GM19238 (cell line): Measurements from ENCODE around the gene MON1A.
"Not testable (repeated sequence)": the region's sequence is repeated elsewhere in the genome, so short reads cannot be mapped to it uniquely, and the experiment has no call there.

Experiments
- DNase-seq: peaks from one replicate; pipeline ENCODE4 v3.0.0; 2011; ENCODE audit warnings: low spot score; ENCODE audit not compliant: insufficient read length

MON1A gene

DNA sequence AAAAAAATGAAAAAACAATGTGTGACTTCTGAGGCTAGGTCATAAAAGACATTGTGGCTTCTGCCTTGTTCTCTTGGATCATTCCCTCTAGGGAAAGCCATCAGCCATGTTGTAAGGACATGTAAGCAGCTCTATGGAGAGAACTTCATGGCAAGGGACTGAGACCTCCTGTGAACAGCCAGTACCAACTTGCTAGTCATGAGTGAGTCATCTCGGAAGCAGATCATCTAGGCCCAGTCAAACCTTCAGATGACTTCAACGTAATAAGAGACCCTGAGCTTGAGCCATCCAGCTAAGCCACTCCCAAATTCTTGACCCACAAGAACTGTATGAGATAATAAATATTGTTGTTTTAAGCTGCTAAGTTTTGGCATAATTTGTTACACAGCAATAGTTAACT is 4.9 kb downstream of the MON1A start:
- DNase-seq = no peak

DNA sequence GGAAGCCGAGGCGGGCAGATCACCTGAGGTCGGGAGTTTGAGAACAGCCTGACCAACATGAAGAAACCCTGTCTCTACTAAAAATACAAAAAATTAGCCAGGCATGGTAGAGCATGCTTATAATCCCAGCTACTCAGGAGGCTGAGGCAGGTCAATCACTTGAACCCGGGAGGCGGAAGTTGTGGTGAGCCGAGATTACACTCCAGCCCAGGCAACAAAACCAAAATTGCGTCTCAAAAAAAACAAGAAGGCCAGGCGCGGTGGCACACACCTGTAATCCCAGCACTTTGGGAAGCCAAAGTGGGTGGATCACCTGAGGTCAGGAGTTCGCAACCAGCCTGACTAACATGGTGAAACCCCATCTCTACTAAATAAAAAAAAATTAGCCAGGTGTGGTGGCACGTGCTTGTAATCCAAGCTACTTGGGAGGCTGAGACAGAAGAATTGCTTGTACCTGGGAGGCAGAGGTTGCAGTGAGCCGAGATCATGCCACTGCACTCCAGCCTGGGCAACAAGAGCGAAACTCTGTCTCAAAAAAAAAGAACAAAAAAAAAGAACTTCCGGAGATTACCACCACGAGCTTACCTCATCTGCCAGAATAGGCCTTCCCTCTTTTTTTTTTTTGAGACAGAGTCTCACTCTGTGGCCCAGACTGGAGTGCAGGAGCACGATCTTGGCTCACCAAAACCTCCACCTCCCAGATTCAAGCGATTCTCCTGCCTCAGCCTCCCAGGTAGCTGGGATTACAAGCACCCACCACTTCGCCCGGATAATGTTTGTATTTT is 11.6 kb downstream of the MON1A start:
- not testable (repeated sequence) for DNase-seq

DNA sequence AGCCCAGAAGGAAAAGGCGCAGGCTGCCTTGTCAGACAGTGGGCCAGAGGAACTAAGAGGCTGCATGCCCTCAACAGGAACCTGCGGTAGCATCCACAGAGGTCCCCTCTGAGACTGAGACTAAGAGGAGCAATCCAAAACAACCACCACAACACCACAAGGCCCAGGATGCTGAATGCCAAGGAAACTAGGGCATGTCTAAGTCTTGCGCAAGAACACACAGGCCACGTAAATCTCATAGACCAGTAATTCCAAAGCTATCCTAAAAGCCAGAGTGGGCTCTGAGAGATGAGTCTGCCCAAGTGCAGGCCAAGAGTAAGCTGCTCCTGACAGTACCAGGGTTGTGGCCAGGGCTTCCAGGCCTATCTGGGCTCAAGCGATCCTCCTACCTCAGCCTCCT is 12.9 kb downstream of the MON1A start:
- DNase-seq = no peak

DNA sequence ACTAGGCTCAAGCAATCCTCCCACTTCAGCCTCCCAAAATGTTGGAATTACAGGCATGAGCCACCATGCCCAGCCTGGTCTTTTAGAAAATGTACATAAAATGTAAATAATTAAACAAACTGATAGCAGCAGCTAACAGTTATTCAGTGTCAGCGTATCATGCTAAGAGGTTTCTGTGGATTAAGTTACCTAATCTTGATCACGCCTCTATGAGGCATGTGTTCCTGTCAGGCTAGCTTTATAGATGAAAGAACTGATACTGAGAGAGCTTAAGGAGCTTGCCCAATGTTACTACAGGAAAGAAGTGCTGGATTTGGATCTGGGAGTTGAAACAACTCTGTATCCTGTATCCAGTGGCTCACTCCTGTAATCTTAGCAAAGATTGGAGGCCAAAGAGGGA is 14.7 kb downstream of the MON1A start:
- DNase-seq = no peak

DNA sequence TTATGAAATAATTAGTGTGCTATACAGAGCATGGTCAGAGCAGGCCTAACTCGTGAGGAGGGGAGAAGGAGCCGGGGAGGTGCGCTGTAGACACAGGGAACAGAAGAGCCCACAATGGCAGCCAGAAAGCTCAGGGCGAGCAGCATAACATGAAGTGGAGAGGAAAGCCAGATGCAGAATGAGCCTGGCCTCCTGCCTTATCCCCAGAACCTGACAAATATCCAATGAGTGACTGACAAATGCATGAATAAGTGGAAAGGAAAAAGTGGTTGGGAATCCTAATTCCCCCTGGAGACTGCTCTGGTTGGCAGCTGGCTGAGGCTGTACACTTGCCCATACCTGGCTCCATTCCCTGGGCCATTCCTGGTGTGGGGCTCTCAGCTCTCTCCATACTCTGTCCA is 16.7 kb downstream of the MON1A start:
- no peak for DNase-seq

DNA sequence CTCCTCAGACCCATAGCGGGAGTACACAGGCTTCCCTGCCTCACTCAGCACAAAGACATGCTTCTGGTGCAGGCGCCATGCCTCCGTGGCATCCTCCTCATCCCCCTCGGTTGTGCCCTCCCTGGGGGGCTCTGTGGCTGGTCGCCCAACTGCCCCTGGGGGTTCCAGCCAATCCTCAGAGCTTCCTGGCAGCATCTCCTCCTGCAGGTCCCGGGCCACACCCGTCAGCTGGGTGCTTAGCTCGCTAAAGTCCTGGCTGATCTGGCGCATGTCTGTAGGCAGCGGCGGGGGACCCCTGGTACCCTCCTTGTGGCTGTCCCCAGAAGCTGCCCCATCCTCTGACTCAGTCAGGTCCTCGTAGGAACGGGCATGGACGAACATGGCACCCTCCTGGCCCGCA is 18.0 kb downstream of the MON1A start:
- no peak for DNase-seq

DNA sequence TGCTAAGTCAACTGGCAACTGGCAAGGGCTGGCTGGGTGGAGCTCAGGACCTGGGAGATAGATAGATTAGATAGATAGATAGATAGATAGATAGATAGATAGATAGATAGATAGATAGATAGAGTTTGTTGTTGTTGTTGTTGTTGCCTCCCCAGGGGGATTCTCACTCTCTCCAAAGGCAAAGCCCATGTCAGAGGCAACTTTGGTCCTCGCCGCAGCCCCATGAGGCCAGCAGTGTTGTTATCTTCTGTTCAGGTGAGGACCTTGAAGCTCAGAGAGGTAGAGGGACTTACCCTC is 18.5 kb downstream of the MON1A start:
- DNase-seq = no peak

DNA sequence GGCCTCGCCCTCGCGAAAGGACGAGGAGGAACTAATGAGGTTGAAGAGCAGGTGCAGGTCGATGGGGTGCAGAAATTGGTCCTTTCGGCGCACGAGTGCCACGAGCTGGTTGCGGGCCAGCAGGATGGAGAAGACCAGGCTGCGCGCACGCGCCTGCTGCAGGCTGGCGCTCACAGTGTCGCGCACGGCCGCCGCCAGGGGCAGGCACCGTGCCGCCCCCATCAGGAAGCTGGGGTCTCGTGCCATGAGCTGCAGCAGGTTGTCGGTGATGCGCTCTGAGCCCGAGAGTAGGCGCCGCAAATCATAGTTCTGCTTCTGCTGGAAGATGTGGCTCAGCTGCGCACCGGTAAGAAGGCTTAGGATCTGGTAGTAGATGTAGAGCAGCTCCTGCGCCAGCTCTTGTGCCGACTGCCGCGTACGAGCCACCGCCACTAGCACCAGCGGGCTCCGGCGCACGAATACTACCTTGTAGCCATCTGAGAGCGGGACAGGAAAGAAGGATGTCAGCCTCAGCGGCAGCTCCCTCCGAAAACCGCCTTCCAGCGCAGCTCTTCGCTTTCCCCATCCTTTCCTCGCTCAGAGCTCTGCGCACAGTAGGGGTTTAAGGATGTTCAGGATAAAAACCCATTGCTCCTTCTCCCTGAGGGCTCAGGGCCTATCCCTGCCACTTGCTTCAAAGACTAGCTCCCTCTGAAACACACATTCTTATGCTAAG is 19.0 kb downstream of the MON1A start:
- no peak for DNase-seq

DNA sequence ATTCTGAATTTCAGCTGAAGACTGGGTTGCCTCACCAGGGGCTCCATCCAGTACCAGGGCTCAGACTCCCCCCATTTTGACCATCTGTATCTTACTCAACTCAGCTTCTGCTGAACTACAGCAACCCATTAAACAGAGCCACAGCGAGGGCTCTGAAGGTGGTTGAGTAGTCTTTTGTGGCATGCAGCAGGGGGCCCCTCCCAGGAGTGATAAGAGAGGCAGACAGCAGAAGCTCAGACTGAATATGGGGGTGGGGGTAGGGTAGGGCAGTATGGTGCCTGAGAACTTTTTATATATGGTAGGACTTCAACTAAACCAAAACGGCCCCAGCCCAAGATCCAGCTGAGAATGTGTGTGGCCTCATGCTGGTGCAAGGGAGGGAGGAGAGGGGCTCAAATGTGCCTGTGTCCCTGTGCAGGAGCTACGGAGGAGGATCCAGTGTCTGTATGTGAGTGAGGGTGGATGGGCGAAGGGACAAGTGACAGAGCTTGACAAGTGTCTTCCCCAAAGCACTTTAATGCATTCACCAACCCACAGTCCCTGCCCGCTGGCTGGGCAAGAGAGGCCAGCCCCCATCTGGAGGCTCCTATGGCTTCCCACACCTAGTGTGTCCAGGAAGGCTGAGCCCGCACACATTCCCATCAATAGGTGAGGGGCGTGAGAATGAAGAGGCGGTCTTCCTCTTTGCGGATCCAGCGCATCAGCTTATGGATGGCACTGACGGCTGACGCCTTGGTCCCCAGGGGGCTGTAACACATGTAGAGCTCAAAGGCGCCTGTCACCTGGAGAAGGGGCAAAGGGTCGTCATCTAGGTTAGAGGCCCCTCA is 21.0 kb downstream of the MON1A start:
- no peak for DNase-seq

DNA sequence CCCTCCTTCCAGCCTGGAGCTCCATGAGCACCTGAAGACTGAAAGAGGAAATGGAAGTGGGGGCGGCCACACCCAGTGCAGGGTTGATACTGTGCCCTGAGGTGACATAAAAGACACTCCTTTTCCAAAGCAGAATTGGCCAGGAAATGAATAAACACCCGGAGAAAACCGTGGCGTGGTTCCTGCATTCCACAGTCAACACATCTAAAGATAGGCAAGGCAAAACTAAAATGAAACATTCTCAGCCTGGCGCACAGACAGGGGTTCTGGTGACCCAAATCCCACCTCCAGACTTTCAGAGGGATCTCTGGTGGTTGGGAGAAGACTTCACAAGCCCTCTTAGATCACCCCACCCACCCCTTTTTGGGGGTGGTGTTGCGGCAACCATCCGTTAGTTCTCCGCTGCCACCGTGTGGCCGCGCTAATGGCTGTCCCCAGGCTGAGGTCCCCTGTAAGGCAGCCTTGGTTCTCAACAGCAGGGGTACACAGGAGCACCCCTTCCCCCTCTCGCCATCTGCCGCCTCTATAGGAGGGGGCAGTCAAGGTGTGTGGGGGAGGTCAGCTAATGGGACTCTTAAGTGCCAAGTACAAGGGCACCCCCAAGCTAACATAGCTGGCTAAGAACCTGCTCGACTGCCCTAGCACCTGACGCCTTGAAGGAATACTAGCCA is 23.4 kb downstream of the MON1A start:
- DNase-seq = peak; percentile 83

DNA sequence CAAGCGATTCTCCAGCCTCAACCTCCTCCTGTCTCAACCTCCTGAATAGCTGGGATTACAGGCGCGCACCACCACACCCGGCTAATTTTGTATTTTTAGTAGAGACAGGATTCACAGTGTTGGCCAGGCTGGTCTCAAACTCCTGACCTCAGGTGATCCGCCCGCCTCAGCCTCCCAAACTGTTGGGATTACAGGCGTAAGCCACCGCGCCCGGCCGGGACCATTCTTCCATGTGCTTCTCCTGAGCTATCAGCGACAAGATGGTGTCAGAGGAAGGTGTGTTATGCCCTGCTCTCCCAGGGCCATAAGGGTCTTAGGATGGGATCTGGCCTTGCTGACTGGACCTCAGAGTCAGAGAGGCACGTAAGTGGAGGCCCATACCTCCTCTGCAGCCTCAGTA is 25.2 kb downstream of the MON1A start:
- DNase-seq = not testable (repeated sequence)

DNA sequence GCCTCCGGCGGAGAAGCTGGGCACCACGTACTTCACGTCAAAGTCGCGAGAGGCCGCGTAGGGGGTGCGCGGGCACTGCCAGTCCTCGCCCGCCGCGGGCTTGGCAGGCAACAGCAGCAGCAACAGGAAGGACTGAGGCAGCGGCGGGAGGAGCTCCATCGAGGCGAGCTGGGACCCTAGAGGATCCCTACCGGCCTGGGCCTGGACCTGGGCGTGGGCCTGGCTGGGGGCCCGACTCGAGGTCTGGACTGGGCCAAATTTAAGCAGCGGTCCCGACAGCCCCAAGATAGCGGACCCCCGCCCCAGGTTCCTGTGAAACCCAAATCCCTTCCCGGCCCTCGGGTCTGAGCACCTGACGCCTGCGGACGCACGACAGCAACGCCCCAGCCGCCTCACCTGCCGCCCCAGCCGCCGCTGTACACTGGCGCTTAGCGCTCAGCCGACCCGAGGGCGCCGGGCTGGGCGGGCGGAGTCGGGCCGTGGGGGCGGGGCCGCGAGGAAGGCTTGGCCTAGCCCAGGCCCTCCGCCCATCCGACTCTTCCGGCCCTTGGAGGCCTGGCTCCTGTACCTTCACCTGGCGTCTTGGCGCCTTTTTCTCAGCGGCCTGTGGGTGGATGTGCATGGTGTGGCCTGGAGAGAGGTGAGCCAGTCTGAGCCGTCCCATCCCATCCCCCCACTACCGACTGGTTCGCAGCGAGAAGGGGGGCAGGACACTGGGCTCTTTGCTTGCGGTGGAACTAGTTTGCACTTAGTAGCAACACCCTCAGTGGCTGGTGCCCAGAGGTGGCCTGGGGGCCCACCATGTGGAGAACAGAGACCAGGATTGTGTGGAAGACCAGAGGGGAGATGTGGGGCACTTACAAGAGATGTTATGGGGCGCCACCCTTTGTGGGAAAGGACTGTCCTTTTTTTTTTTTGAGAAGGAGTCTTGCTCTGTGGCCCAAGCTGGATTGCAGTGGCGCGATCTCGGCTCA is 25.9 kb downstream of the MON1A start, which contains the start of gene MST1R:
Gene MST1R, minus strand, starts transcription at position 423 of the 974 bp plus-strand sequence. Its CDS starts 264 bp downstream, at position 159.
- peak; percentile 90 for DNase-seq

DNA sequence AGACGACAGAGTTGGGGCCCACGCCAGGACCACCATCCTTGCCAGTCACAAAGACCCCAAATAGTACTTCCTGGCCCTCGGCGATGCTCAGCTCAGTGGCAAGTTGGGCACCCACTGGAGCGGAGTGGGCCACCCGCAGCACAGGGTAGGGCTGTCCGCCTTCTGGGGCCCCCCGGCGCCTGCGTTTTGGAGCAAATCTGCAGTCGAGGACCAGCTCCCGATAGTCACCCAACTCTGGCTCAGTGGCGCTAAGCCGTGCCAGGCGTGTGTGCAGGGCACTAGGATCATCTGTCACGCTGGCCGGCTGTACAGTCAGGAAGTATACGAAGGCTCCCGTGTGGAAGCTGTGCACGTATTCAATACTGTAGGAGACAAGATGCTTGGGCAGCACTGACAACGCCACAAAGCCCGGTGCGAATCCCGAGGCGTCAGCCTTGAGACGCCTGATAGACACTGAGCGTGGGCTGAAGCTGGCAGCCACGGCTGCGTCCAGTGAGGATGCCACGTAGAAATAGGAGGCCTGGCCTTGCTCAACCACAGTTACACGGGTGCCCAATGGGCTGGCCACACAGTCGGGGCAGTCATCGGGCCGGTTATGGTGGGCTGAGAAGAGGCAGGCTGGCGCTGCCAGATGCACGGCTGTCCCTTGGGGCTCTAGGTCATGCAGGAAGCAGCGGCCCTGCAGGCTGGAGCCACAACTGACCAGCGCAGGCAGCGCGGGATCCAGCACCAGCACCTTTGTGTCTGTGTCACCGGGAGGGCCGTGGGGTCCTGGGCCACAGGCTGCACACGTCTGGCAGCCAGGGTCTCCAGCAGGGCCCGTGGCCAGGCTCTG is 26.9 kb downstream of the MON1A start:
- no peak for DNase-seq

DNA sequence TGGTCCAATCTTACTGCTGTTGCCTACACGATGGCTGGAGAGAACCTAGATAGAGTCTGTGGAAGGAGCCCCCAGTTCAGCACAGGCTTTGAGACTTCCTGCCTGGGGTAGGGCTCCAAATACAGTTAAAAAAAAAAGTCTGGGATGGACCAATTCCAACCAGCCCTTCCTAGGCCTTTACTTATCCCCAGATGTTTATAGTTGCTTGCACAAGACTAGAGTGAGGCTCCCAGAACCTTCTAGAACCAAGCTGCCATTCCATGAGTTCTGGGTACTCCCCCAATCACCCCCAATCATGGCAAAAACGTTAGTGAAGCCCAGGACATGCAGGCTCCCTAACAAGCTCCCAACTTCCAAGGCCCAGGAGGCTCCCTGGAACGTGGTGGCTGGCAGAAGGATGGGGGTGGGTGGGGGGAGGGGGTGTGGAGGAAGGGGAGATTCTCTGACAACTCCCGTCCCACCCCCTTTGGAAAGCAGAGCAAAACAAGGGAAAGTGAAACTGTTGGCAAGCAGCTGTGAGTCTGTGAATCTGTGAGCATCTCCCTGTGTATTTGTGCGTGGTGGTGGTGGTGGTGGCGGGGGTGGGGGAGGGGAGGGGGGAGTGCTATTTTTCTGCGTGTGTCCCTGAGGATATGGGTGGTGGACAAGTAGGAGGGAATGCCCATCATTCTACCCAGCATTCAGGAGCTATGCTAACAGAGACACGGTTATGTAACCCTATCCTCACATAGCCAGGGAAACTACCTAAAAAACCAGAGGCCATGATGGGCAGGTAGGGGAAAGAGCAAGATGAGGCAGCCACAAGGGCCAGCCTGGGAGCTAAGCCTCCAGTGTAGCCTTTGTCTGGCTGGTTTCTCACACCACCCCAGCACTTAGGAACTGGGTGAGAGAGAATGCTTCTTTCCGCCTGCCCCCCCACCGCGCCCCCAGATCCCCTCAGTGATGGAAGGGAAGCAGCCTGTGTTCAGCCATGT is 28.0 kb downstream of the MON1A start:
- no peak for DNase-seq

DNA sequence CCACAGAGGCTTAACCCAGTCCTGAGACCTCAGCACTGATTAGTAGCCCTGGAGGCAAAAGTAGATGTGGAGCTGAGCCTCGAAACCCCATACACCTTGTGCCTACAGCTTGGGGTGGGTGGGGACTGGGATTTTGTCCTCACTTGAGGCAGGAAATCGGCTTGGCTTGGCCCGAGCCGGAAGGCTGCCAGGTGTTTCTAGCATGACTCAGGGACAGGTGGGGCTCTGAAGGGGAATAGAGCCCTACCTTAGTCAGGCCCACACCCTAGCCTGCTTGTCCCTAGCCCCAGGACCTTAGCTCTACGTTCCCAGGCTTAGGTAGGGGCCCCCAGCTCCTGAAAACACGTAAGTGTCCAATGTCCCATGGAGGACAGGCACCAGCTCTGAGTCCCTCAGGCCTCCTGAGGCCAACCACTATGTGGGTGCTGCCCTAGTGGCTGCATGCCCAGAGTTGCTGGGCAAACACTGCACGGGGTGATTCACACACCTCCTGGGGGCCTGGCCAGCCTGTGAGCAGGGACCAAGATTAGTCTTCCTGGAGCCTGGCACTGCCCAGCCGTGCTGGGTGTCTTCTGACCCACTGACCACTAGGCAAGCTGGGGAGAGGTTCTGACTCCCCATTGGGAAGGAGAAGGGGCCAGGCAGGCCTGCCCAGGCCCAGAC is 29.0 kb downstream of the MON1A start:
- no peak for DNase-seq

DNA sequence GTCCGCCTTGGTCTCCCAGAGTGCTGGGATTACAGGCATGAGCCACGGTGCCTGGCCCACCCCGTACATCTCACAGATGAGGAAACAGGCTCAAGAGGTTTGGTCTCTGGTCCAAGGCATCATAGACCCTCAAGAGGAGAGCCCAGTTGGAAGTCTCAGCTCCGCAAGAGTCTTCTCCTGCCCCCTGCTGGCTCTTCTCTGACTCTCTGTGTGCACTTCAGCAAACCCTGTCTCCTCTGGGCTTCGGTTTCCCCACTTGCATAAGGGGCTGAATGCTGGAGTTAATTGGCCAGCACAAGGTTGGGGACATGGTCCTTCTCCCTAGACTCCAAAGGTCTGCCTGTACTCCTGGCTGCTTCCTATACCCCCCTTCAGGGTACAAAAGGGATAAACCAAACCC is 29.8 kb downstream of the MON1A start:
- DNase-seq = no peak

DNA sequence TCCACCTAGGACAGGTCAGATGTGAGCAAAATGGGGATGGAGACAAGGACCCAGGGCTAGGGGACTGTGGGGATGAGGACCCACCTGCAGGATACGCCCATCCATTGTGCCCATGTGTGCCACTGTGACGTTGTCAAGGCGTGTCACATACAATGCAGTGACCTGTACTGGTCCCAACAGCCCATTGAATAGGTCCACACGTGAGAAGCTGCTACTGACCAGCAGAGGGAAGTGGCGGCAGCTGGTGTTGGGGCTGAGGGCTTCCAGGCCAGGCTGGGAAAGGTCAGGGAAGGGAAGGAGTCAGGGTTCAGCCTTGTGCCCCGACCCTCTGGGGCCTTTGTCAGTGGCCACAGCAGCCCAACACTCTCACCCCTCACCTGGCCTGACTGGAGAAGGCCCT is 30.6 kb downstream of the MON1A start:
- no peak for DNase-seq

DNA sequence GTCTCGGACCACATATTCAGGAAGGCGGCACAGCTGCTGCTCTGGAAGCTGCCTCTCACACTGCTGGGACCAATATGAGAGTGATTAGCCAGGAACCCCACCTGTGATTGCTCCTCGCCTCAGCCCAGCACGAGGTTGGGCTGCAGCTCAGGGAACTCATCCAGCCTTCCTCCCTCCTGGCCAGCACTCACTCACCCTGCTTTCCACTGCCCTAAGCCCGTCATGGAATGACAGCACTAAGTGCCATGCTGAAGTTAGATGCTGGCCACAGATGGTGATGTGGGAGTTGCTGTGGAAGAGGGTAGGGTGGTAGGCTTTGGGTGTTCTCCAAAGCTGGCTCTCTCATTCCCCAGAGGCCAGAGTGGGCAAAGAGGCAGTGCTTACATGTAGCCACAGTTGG is 33.3 kb downstream of the MON1A start:
- DNase-seq = no peak
